Measurements from ENCODE around the gene HSPBAP1.

- TF ChIP-seq CTCF (conservative IDR thresholded peaks at IDR 0.05; ENCODE audit: low read length) (no peak), EZH2phosphoT487 (IDR thresholded peaks at IDR 0.05; ENCODE audit: borderline replicate concordance) (no peak)
Observed at GRCh38 chr3:122797291-122797690, 3.7 kb upstream of the HSPBAP1 start.
